Measurements from ENCODE around the gene ST8SIA4. TPM values are rescaled to one million over a fixed set of nuclear protein-coding genes. Genes with fewer than 3 reads are reported as not detected.

The ST8SIA4 gene
- total and polyA plus RNA-seq, 10 of the 15 experiments (the other 5 are each of a cell fraction or from before 2014, with no cell fraction given) = 4.4 to 30.9 (median 19.5) TPM

DNA sequence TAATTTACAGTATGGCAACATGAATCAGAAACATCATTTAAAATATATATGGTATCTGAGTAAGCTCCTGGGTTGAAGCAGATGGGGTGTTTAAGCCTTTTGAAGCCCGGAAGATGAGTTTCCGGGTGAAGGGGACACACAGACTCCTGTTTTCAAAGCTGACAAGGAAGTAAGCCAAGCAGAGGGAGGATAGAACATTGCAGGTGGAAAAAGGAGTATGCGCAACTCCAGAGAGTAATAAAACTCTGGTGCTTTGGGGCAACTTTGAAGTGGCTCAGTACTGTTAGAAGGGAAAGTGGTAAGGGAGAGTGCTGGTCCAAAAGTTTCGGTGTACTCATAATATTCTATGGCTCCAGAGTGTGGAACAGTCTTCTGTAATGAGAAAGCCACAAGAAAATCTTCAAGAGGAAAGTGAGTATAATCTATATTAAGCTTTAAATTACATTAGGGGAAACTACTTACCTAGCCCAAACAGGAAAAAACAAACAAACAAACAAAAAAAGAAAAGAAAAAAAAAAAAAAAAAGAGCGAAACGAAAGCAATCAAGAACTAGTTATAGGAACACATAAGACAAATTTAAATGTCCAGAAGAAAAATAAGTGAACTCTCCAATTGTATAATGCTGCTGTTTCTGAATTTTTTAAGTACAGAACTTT lies 2.3 kb upstream of the ST8SIA4 start:
- ATAC-seq (no peak; the same call in 2 of the 3 replicates), FAIRE-seq (no peak), DNase-seq (ENCODE audit: low read depth, low spot score) (no peak)
- peak overlapping the region; percentile 67 for H3K4me2 ChIP-seq (ENCODE audit: control insufficient read depth, insufficient read depth)
- H3K9ac ChIP-seq (ENCODE audit: control insufficient read depth, insufficient read depth, low read length) = peak overlapping the region; percentile 84
- no TSS peak for BruUV-seq (replicated peaks)
- no peaks in the 10 kb centered on the region for H4K20me1 ChIP-seq (ENCODE audit: control insufficient read depth, insufficient read depth)
- in situ Hi-C loops (cut with MboI) (no loop called here), intact Hi-C loops (cut with micrococcal nuclease; ENCODE audit: unreplicated experiment) (no loop called here)
- H3K36me3 ChIP-seq (ENCODE audit: control insufficient read depth in 2 of 2, insufficient read depth in 2 of 2, low read length in 1 of 2) = no peaks in the 10 kb centered on the region
- CTCF ChIA-PET = interaction anchor here (0.6 to 13.2 kb wide), 5 partner anchors 11 to 129 kb away, joined by 3 to 232 read pairs (median 19); no protein-coding TSS in a partner anchor
- no peaks in the 10 kb centered on the region for H3K9me3 ChIP-seq (replicated peaks; ENCODE audit: control insufficient read depth, insufficient read depth, low read length)
- 35% methylated on average over 6 of the region's 6 CpGs for WGBS (ENCODE audit: insufficient coverage, insufficient replicate concordance, low lambda C conversion rate, missing lambda C conversion rate)
- SMC1A ChIA-PET (ENCODE audit: uncharacterized antibody, unreplicated experiment) = interaction anchor here (1.0 to 17.5 kb wide), 13 partner anchors 9 to 129 kb away, joined by 3 to 389 read pairs (median 5); no protein-coding TSS in a partner anchor
- H3K79me2 ChIP-seq (ENCODE audit: control insufficient read depth, insufficient read depth, low read length) = peaks cover 77% of the 10 kb centered on the region
- no peaks in the 10 kb centered on the region for H3K27me3 ChIP-seq (replicated peaks in 1 of 2; ENCODE audit: control insufficient read depth in 2 of 2, insufficient read depth in 2 of 2, low read length in 1 of 2)
- peak overlapping the region; percentile 98 for H3K4me3 ChIP-seq
- H3K27ac ChIP-seq (ENCODE audit: control insufficient read depth, insufficient read depth) = peak overlapping the region; percentile 98
- peak overlapping the region; percentile 49 for H2AFZ ChIP-seq (ENCODE audit: control insufficient read depth, low read depth, low read length)
- H3K4me1 ChIP-seq (ENCODE audit: control insufficient read depth, insufficient read depth, low read length) = no peaks in the 10 kb centered on the region
- RAD21 ChIA-PET (ENCODE audit: unreplicated experiment) = interaction anchor here (0.7 to 14.2 kb wide), 7 partner anchors 14 to 129 kb away, joined by 3 to 345 read pairs (median 104); no protein-coding TSS in a partner anchor
- POLR2A ChIA-PET = interaction anchor here (0.7 to 6.1 kb wide), 9 partner anchors 8 to 105 kb away, joined by 3 to 49 read pairs (median 8); no protein-coding TSS in a partner anchor
- TF ChIP-seq TCF12 (IDR thresholded peaks at IDR 0.05; ENCODE audit: low read depth, low read length) (no peak), IRF4 (IDR thresholded peaks at IDR 0.05; ENCODE audit: low read depth, low read length) (no peak), SRF (IDR thresholded peaks at IDR 0.05; ENCODE audit: low read depth in 2 of 2, low read length in 2 of 2) (no peak), SIX5 (IDR thresholded peaks at IDR 0.05; ENCODE audit: low read depth, low read length, severe bottlenecking) (no peak), NR2C2 (IDR thresholded peaks at IDR 0.05; ENCODE audit: borderline replicate concordance, control insufficient read depth, insufficient read length, low read depth) (no peak), HDAC6 (IDR thresholded peaks at IDR 0.05; ENCODE audit: unreplicated experiment) (no peak), ESRRA (IDR thresholded peaks at IDR 0.05; ENCODE audit: low read length) (no peak), PAX8 (IDR thresholded peaks at IDR 0.05) (no peak), STAT3 (IDR thresholded peaks at IDR 0.05; ENCODE audit: low read depth, low read length) (no peak), RUNX3 (IDR thresholded peaks at IDR 0.05; ENCODE audit: low read length) (no peak), CEBPB (IDR thresholded peaks at IDR 0.05; ENCODE audit: borderline replicate concordance in 1 of 2, low read depth in 2 of 2, low read length in 2 of 2) (no peak), CBX5 (IDR thresholded peaks at IDR 0.05; ENCODE audit: low read depth) (no peak), TBL1XR1 (IDR thresholded peaks at IDR 0.05; ENCODE audit: low read depth, low read length) (no peak), NR2C1 (IDR thresholded peaks at IDR 0.05) (no peak; the same call in 1 of the 2 replicates), HDGF (IDR thresholded peaks at IDR 0.05) (no peak), SMC3 (IDR thresholded peaks at IDR 0.05; ENCODE audit: borderline replicate concordance, low read length) (no peak), IKZF1 (conservative IDR thresholded peaks at IDR 0.05) (peak; percentile 64), ZNF217 (IDR thresholded peaks at IDR 0.05) (no peak)
- TF ChIP-seq, protein P1, sequence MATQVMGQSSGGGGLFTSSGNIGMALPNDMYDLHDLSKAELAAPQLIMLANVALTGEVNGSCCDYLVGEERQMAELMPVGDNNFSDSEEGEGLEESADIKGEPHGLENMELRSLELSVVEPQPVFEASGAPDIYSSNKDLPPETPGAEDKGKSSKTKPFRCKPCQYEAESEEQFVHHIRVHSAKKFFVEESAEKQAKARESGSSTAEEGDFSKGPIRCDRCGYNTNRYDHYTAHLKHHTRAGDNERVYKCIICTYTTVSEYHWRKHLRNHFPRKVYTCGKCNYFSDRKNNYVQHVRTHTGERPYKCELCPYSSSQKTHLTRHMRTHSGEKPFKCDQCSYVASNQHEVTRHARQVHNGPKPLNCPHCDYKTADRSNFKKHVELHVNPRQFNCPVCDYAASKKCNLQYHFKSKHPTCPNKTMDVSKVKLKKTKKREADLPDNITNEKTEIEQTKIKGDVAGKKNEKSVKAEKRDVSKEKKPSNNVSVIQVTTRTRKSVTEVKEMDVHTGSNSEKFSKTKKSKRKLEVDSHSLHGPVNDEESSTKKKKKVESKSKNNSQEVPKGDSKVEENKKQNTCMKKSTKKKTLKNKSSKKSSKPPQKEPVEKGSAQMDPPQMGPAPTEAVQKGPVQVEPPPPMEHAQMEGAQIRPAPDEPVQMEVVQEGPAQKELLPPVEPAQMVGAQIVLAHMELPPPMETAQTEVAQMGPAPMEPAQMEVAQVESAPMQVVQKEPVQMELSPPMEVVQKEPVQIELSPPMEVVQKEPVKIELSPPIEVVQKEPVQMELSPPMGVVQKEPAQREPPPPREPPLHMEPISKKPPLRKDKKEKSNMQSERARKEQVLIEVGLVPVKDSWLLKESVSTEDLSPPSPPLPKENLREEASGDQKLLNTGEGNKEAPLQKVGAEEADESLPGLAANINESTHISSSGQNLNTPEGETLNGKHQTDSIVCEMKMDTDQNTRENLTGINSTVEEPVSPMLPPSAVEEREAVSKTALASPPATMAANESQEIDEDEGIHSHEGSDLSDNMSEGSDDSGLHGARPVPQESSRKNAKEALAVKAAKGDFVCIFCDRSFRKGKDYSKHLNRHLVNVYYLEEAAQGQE (IDR thresholded peaks at IDR 0.05; ENCODE audit: low read depth, low read length) = no peak
- TF ChIP-seq, protein P2, sequence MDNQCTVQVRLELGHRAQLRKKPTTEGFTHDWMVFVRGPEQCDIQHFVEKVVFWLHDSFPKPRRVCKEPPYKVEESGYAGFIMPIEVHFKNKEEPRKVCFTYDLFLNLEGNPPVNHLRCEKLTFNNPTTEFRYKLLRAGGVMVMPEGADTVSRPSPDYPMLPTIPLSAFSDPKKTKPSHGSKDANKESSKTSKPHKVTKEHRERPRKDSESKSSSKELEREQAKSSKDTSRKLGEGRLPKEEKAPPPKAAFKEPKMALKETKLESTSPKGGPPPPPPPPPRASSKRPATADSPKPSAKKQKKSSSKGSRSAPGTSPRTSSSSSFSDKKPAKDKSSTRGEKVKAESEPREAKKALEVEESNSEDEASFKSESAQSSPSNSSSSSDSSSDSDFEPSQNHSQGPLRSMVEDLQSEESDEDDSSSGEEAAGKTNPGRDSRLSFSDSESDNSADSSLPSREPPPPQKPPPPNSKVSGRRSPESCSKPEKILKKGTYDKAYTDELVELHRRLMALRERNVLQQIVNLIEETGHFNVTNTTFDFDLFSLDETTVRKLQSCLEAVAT (IDR thresholded peaks at IDR 0.05) = peak; percentile 67

Data from GM12878 (cell line).